ENCODE measurements around the gene SIK2.
"Not testable (repeated sequence)": the region's sequence is repeated elsewhere in the genome, so short reads cannot be mapped to it uniquely, and the experiment has no call there.

Gene SIK2

DNA sequence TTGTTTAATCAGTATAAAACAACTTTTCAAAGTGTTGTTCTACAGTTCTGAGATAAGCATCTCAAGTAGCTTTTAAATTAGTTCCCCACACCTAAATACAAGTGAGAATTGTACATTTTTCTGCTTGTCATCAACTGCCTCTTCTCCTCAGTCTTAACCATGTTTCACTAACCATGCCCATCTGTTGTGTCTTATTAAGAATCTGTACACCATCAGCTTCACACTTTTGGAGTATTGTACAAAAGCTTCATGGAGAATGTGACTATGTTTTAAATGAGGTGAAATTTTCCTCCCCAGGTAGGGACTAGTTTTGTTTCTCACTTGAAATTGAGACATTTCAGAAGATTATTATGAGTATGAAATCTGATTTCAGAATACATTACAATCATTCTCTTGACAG, 52.4 kb downstream of the SIK2 start:
- DNase-seq (ENCODE audit: low read depth in 3 of 3, low spot score in 1 of 3), result no peak

DNA sequence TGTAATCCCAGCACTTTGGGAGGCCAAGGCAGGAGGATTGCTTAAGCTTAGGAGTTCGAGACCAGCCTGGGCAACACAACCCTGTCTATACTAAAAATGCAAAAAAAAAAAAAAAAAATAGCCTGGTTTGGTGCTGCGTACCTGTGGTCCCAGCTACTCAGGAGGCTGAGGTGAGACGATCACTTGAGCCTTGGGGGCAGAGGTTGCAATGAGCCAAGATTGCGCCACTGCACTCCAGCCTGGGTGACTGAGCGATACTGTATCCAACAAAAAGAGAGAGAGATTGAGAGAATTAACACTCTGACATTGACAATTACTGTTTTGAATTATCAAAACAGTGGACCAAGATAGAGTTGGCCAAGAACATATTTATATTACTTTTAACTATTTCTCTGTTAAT, 53.7 kb downstream of the SIK2 start:
- no peak for DNase-seq (ENCODE audit: low read depth in 3 of 3, low spot score in 1 of 3)

DNA sequence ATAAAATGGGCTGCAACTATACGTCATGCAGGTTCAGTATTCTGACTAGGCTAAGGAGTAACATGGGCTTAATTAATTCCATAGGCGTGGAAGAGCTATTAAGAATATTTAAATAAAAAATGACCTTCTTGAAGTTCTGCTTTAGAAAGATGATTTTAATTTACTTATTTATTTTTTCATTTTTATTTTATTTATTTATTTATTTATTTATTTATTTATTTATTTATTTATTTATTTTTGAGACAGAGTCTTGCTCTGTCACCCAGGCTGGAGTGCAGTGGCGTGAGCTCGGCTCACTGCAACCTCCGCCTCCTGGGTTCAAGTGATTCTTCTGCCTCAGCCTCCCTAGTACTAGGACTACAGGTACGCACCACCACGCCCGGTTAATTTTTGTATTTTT, 55.7 kb downstream of the SIK2 start:
- not testable (repeated sequence) for DNase-seq (ENCODE audit: low read depth in 3 of 3, low spot score in 1 of 3)

DNA sequence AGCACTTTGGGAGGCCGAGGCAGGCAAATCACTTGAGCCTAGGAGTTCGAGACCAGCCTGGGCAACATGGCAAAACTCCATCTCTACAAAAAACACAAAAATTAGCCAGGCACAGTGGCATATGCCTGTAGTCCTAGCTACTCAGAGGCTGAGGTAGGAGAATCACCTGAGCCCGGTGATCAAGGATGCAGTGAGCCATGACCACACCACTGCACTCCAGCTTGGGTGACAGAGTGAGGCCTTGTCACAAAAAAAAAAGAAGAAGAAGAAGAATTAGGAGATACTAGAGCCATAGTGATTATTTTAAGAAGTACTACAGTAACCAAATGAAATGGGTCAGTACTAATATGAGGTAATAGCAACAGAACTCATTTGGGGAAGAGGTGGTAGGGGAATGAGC, 56.2 kb downstream of the SIK2 start:
- not testable (repeated sequence) for DNase-seq (ENCODE audit: low read depth in 3 of 3, low spot score in 1 of 3)

DNA sequence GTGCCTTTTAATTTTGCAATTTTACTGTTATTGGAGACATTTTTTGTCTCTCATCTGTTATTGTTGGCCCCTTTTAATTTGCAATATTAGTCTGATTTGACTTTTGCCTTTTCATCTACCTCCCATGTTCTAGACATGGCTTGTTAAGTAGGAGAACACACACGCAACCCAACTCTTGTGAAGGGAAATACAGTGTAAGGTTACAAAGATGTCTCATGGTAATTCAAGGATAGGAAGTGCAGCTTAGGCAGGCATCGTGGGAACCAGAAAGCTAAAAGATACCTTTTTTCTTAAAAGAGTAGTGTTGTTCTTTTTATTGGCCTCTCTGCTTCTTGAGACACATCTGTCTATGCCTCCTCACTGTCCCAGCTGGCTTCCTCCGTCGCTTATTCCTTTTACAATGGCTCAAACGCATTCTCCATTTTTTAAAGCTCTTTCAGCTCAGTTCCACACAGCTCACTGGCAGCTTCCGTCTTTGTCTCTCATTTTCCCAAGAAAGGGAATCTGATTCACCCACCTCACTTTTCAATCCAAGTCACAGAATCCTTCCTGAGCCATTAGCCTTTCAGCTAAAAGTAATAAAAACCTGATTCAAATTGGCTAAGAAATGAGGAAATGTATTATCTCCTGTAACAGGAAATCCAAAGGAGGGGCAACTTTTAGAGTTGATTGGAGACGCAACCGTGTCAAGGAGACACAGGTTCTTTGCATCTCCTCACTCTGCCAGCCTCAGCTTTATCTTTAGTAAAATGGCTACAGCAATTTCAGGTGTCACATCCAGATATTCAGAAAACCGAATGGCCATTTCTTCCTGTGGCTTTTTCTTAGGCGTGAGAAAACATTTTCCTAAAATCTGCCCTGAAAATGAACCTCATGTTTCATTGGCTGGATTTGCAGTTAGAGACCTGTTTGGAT, 57.2 kb downstream of the SIK2 start:
- no peak for DNase-seq (ENCODE audit: low read depth in 3 of 3, low spot score in 1 of 3)

DNA sequence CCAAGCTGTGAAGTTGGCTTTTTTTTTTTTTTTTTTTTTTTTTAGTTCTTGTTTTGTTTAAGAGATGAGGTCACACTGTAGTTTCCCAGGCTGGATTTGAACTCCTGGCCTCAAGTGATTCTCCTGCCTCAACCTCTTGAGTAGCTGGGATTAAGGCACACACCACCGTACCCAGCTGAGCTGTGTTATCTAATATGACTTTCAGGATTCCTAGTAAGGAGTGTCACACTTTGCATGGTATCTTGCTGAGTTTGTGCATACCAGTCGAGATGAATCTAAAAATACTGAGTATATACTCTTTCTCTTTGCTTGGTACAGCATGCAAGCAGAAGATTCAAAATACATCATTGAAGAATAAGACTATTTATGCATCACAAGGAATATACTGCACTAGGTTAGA, 58.6 kb downstream of the SIK2 start:
- DNase-seq (ENCODE audit: low read depth in 3 of 3, low spot score in 1 of 3), result no peak

DNA sequence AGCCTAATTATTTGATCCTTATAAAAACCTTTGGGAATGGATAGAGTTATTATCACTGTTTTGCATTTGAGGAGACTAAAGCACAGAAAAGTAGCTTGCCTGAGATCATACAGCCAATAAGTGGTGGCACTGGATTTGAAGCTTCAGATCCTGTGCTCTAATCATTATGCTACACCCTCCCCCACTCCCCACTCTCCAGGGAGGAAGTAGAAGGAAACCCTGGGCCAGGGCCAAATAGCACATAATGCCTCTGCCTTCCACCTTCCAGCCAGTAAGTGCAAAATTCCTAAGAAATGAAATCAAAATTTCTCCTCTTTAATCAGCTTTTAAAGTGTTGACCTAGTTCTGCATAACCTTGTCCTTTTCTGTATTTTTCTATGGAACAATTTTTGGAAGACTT, 61.6 kb downstream of the SIK2 start:
- DNase-seq (ENCODE audit: low read depth in 3 of 3, low spot score in 1 of 3), result no peak

DNA sequence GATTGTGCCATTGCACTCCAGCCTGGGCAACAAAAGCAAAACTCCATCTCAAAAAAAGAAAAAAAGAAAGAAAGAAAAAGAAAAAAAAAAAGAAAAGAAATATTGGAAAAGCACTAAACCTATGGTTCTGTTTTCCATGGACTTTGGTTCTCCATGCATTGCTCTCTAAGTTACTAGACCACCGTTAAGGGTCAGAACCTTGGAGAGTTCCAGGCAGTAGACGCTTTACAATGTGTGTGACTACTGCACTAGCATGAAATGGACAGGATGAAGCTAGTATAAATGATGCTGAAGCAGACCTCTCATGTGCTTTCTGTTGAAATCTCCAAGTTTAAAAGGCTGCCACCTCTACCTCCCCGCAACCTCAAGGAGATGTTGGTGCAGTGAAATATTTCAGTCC, 63.5 kb downstream of the SIK2 start:
- DNase-seq (ENCODE audit: low read depth in 3 of 3, low spot score in 1 of 3), result no peak

DNA sequence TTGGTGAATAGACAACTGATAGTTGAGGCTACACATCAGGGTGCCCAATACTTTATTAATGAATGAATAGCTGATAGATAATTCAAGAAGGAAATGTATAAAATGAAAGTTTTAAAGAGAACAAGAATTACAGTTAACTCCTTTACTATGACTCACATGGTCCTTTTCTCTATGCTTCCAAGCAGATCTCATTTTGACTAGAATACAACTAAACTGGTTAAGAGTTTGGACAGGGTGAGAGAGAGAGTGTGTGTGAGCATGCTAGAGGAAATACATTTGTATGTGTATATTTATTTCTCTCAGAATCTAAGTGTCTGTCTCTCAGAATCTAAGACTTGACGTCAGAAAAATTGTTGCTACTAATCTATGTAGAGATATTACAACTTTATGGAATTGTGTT, 66.7 kb downstream of the SIK2 start:
- no peak for DNase-seq (ENCODE audit: low read depth in 3 of 3, low spot score in 1 of 3)

DNA sequence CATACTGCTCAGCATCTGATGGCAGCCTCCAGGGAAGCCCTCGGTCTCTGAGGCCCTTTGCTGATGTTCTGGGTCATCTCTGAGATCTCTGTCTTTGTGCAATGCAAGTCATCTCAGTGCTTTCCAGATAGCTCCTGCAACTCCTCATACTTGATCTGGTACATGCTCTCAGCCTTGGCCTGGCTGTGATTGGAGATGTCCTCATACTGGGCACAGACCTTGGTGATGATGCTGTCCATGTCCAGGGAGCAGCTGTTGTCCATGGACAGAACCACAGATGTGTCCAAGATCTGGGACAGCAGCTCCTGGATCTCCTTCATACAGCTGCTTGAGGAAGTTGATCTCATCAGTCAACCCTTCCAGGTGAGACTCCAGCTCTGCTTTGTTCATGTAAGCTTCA, 69.1 kb downstream of the SIK2 start:
- no peak for DNase-seq (ENCODE audit: low read depth in 3 of 3, low spot score in 1 of 3)

DNA sequence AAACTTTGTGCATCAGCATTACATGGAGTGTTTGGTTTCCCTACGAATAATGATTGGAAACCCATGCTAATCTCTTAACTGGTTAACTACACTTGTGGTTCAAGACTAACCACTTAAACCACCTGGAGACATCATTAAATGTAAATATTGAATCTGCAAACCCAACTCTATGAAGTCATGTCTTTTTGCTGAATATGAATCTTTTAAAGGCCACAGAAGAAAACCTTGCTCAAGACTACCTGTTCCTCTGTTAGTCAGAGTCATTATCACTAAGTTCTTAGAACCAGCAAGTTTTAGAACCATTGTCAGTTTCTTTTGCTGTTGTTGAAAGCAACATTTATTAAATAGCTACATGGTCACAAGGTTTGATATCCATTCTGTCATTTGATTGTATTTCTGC, 70.7 kb downstream of the SIK2 start:
- DNase-seq (ENCODE audit: low read depth in 3 of 3, low spot score in 1 of 3), result no peak

DNA sequence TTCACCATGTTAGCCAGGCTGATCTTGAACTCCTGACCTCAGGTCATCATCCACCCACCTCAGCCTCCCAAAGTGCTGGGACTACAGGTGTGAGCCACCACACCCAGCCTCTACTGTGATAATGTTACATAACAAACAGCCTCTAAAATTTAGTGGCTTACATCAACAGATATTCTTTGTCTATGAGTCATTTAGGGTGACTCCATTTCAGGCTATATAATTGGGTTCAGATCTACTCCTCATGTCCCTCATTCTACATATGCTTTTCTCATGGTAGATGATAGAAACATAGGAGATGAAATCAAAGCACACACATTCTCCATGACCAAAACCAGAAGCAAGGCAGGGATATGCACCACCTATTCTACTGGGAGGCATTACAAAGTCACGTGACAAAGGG, 72.7 kb downstream of the SIK2 start:
- DNase-seq (ENCODE audit: low read depth in 3 of 3, low spot score in 1 of 3), result no peak

DNA sequence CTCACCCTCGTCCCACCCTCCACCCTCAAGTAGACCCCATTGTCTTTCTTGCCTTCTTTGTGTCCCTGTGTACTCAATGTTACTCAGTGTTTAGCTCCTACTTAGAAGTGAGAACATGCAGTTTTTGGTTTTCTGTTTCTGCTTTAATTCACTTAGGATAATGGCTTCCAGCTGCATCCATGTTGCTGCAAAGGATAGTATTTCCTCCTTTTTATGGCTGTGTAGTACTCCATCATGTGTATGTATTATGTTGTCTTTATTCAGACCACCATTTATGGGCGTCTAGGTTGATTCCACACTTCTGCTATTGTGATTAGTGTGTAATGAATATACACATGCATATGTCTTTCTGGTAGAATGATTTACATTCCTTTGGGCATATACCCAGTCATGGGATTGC, 73.6 kb downstream of the SIK2 start:
- DNase-seq (ENCODE audit: low read depth in 3 of 3, low spot score in 1 of 3), result no peak

DNA sequence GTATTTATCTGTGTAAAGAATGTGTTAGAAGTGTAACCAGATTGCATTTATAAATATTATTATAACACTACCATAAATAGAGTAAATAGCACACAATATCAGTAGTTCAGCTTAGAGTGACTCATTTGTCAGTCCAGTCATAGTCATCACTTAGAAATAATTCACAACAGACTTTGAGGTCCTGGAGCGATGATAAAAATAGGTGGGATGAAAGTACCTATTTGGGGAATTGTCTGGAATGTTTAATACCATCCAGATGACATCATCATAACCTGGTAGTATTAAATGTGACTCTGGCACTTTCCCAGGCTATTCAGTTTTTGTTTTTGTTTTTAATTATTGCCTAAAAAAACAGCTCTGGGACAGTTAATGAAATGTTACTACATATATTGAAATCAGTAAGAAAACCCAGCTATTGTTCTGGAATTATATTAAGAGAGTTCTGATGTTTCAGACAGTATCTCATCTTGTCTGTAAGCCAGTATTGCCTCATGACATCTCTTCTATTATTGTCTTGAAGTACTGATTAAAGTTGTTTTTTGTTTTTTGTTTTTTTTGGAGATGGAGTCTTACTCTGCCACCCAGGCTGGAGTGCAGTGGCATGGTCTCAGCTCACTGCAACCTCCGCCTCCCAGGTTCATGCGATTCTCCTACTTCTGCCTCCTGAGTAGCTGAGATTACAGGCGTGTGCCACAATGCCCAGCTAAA, 74.8 kb downstream of the SIK2 start:
- no peak for DNase-seq (ENCODE audit: low read depth in 3 of 3, low spot score in 1 of 3)

DNA sequence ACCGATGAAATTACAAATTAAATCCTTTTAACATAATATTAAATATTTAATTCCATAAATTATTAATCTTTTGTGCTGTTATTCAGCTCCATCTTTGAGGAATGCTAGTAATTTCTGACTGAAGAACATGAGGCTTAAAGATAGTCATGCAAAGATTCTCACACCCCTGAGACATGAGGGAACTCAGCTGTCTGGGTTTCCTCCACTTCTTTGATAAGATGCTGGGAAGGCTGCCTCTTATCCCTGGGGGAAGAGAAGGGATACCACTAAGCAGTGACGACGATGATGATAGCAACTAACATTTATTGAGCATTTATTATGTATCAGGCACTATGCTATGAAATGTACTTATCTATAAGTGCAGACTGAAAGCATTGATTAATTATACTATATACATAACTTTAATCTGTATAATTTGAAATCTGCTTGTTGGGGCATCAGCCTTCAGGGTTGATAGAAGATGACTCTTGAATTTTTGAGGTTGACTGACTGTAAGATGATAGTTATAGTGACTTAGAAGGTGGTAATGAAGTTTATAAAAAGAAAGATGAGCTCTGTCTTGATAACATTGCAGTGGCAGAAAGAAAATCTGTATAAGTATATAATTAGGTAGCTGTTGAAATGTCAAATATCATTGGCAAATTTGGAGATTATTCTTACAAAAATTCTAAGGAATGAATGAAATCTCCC, 78.4 kb downstream of the SIK2 start:
- DNase-seq (ENCODE audit: low read depth in 3 of 3, low spot score in 1 of 3), result no peak

DNA sequence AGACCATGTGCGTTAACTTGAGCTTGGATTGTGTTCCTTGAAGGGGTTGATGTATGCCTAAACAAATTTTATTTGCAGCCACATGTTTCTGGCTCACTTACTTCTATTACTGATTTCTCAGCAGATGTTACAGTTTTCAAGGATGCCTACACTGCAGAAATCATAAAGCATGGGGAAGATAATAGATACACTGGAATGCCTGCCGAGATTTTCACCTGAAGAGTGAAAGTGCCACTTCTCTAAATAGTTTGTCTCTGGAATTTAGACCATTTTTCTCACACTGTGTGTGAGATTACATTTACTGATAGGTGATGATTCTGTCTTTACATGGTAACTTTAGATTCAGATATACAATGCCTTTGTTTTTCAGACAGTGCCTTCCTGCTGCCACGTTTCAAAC, 81.6 kb downstream of the SIK2 start:
- no peak for DNase-seq (ENCODE audit: low read depth in 3 of 3, low spot score in 1 of 3)

DNA sequence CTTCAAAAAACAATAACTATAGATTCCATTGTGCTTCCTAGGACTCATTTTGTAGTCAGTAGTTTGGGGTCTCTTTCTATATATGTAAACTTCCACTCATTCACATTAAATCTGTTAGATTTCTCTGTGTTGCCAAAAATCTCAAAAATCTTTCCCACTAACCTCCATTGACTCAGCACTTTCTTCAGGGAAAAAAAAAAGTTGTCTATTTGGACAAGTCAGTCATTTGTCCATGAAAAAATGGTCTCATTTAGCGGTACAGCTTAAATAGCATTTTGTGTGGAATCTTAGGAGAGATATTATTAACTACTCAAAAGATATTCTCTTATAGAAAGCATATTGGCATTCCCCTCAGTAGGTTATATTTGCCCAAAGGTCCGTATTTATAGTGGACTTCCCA, 82.0 kb downstream of the SIK2 start:
- no peak for DNase-seq (ENCODE audit: low read depth in 3 of 3, low spot score in 1 of 3)

DNA sequence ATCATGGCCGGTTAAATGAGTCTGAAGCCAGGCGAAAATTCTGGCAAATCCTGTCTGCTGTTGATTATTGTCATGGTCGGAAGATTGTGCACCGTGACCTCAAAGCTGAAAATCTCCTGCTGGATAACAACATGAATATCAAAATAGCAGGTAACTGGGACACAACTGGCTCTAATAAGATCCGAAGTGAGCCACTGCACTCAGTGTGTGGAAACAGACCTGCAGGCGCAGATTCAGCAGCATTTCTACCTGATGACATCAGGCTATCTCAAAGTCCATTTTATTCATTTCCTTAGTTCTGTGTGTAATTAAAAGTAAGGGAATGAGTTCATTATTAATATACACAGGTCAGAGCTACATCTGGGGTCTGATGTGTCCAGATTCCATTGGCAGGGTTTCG, 85.8 kb downstream of the SIK2 start:
- DNase-seq (ENCODE audit: low read depth in 3 of 3, low spot score in 1 of 3), result no peak

DNA sequence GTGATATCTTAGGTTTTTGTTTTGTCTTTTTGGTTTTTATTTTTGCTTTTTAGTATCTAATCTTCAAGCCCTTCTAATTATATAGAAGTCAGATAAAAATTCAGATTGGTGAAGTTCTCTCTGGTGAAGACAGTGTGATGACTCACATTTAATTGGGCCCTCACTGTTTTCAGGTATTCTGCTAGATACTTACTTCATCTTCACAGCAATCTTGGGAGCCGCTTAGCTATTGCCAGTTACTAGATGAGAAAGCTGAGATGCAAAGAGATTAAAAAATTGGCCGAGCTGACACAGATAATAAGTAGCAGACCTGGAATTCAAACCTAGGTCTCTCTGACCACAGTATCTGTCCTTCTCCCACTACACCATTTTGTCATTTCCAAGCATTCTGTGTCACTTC, 88.9 kb downstream of the SIK2 start:
- no peak for DNase-seq (ENCODE audit: low read depth in 3 of 3, low spot score in 1 of 3)

DNA sequence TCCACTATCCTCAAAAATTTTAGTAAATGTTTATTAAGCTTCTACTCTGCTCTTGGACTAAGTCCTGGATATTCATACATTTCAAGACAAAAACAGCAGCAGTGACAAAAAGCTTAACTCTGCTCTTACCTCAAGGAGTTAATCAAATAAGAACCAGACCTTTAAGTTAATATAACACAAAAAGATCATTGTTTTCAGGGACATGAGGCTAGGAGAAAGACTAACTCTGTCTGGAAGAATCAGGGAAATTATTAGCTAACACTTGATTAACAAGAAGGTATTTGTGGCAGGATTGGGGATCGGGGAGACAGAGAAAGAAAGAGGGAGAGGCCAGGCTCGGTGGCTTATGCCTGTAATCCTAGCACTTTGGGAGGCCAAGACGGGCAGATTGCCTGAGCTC, 89.5 kb downstream of the SIK2 start:
- DNase-seq (ENCODE audit: low read depth in 3 of 3, low spot score in 1 of 3), result no peak

DNA sequence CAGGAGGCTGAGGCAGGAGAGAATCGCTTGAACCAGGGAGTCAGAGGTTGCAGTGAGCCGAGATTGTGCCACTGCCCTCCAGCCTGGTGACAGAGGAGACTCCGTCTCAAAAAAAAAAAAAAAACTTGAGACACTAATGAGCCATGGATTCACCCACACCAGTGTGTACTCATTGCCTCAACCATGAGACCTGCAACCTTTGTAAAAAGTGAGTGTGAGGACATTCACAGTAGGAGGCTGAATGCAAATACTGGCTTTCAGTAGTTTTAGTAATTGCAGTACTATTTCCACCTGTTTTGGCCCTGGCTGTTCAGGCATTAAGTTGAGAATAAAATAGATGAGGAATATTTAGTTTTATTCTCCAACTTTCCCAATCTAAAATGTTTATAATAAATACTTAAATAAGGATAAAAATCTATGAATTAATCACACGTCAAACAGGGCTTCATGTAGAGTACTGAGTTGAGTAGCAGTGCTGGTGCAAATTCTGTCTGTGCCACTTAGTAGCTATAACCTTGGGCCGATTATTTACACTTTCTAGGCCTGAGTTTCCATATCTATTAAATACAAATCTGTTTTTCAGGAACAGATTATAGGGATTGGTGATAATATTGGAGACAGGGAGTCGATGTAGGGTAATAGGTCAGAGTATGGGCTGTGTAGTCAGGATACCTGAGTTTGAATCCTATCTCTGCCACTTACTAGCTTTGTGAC, 91.1 kb downstream of the SIK2 start:
- DNase-seq (ENCODE audit: low read depth in 3 of 3, low spot score in 1 of 3), result no peak

Measured in stimulated activated CD4-positive, alpha-beta T cell treated with anti-CD3 and anti-CD28 coated beads, TNF-alpha, amount 100 ng/mL, for 1 hour (primary cell).